ENCODE data around the gene ADAM21.

Gene ADAM21

DNA sequence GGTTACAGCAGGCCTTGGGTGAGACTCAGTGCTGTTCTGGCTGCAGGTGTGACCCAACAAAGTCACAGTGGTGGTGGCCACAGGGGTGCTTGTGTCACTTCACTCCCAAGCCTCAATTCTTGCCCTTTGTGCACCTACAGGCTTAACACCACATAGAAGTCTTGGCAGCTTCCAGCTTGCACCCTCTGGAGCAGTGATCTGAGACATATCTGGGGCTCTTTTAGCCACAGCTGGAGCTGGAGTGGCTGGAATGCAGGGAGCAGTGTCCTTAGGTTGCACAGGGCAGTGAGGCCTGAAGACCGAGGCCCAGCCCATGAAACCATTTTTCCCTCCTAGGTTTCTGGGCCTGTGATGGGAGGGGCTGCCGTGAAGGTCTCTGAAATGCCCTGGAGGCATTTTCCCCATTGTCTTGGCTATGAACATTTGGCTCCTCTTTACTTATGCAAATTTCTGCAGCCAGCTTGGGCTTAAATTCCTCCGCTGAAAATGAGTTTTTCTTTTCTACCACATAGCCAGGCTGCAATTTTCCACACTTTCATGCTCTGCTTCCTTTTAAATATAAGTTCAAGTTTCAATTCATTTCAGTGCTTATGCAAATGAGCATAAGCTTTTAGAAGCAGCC is 37.7 kb downstream of the ADAM21 start:
- TF ChIP-seq, protein P1, sequence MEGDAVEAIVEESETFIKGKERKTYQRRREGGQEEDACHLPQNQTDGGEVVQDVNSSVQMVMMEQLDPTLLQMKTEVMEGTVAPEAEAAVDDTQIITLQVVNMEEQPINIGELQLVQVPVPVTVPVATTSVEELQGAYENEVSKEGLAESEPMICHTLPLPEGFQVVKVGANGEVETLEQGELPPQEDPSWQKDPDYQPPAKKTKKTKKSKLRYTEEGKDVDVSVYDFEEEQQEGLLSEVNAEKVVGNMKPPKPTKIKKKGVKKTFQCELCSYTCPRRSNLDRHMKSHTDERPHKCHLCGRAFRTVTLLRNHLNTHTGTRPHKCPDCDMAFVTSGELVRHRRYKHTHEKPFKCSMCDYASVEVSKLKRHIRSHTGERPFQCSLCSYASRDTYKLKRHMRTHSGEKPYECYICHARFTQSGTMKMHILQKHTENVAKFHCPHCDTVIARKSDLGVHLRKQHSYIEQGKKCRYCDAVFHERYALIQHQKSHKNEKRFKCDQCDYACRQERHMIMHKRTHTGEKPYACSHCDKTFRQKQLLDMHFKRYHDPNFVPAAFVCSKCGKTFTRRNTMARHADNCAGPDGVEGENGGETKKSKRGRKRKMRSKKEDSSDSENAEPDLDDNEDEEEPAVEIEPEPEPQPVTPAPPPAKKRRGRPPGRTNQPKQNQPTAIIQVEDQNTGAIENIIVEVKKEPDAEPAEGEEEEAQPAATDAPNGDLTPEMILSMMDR (IDR thresholded peaks at IDR 0.05; ENCODE audit: low read depth, low read length) = no peak
- in situ Hi-C loops (cut with HindIII; ENCODE audit: low sequenced_read_pairs) = no loop called here
- H3K4me3 ChIP-seq (ENCODE audit: low read depth, low read length) = no peak overlapping the region
- no peak for DNase-seq (ENCODE audit: low read depth, low spot score)

DNA sequence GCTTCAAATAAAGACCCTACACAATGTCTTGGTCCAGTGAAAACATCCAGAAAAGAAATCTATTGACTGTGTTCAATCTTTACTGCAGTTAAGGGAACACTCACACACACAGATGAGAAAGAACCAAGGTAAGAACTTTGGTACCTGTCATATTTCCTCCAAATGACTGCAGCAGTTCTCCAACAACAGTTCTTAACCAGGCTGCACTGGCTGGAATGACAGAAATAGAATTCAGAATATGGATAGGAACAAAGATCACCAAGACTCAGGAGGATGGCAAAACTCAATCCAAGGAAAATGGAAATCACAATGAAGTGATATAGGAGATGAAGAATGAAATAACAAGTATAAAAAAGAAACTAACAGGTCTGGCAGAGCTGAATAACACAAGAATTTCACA is 46.2 kb downstream of the ADAM21 start:
- in situ Hi-C loops (cut with HindIII; ENCODE audit: low sequenced_read_pairs) = no loop called here
- TF ChIP-seq, protein P1 (IDR thresholded peaks at IDR 0.05; ENCODE audit: low read depth, low read length) = no peak

More for the DNA sequence above, 46.2 kb downstream of the ADAM21 start:
- H3K4me3 ChIP-seq (ENCODE audit: low read depth, low read length) = no peak overlapping the region
- DNase-seq (ENCODE audit: low read depth, low spot score) = no peak

Data from astrocyte of the spinal cord (primary cell).